IPS DF 6.9 (cell line): Measurements from ENCODE around the gene ABLIM3.

Source experiments
- DNase-seq: peaks from one replicate; pipeline ENCODE4 v3.0.0-alpha.2; 2013; ENCODE audit warnings: low read depth, low spot score
- H3K27ac ChIP-seq: one replicate; pipeline ENCODE4 v1.5.1; 2013; ENCODE audit warnings: low read length, control low read depth
- H3K27me3 ChIP-seq: 2 replicates; pipeline ENCODE4 v1.6.1; 2013; ENCODE audit warnings: mild to moderate bottlenecking, low read length; ENCODE audit not compliant: control insufficient read depth, insufficient read depth
- H3K36me3 ChIP-seq: 2 replicates; pipeline ENCODE4 v1.6.1; 2013; ENCODE audit warnings: low read length; ENCODE audit not compliant: control insufficient read depth, insufficient read depth
- H3K4me1 ChIP-seq: 2 replicates; pipeline ENCODE4 v1.6.1; 2013; ENCODE audit warnings: low read length; ENCODE audit not compliant: control insufficient read depth, insufficient read depth
- H3K4me3 ChIP-seq: 2 replicates; pipeline ENCODE4 v1.5.1; 2013; ENCODE audit warnings: mild to moderate bottlenecking, low read length
- H3K9me3 ChIP-seq: 2 replicates; pipeline ENCODE4 v1.6.1; 2013; ENCODE audit warnings: low read length, inconsistent platforms; ENCODE audit not compliant: control insufficient read depth, insufficient read depth
- WGBS: extraction: QIAGEN DNeasy Blood & Tissue Kit; methylation state at CpG from one replicate; pipeline ENCODE4 v1.1.7; 2013; ENCODE audit warnings: mixed read lengths, missing lambda C conversion rate; ENCODE audit not compliant: insufficient read length, insufficient coverage; 5-methylcytosine and 5-hydroxymethylcytosine counted together

ABLIM3 gene

GRCh38 chr5:149145138-149145537, 3.8 kb downstream of the ABLIM3 start:
- WGBS = no CpG with 5 or more reads among the region's 1 CpG
- DNase-seq = no peak
- Histone ChIP-seq H3K27ac (no peak overlapping the region), H3K27me3 (no peaks in the 10 kb centered on the region; the same call in 1 of the 2 replicates), H3K36me3 (no peaks in the 10 kb centered on the region), H3K9me3 (no peaks in the 10 kb centered on the region), H3K4me3 (no peak overlapping the region), H3K4me1 (no peaks in the 10 kb centered on the region)

- no peak overlapping the region for H3K27ac ChIP-seq
- no peaks in the 10 kb centered on the region for H3K9me3 ChIP-seq
- H3K4me3 ChIP-seq = no peak overlapping the region; the same call in 1 of the 2 replicates
- H3K4me1 ChIP-seq = no peaks in the 10 kb centered on the region
- no peak for DNase-seq
- WGBS = no CpG with 5 or more reads among the region's 1 CpG
- H3K36me3 ChIP-seq = no peaks in the 10 kb centered on the region
- H3K27me3 ChIP-seq = no peaks in the 10 kb centered on the region
These were observed 6.4 kb downstream of the ABLIM3 start for GRCh38 chr5:149147676-149148075.

- DNase-seq = no peak
- Histone ChIP-seq H3K27me3 (no peaks in the 10 kb centered on the region), H3K4me1 (no peaks in the 10 kb centered on the region), H3K27ac (no peak overlapping the region), H3K36me3 (no peaks in the 10 kb centered on the region), H3K9me3 (no peaks in the 10 kb centered on the region), H3K4me3 (no peak overlapping the region)
- no CpG with 5 or more reads among the region's 3 CpGs for WGBS
These were observed 8.6 kb downstream of the ABLIM3 start for GRCh38 chr5:149149942-149150341.

GRCh38 chr5:149150457-149150856, 9.2 kb downstream of the ABLIM3 start:
- Histone ChIP-seq H3K27ac (no peak overlapping the region), H3K4me3 (no peak overlapping the region), H3K4me1 (no peaks in the 10 kb centered on the region), H3K27me3 (no peaks in the 10 kb centered on the region), H3K36me3 (no peaks in the 10 kb centered on the region), H3K9me3 (no peaks in the 10 kb centered on the region)
- DNase-seq = no peak
- no CpG with 5 or more reads among the region's 5 CpGs for WGBS

- no CpG with 5 or more reads among the region's 3 CpGs for WGBS
- Histone ChIP-seq H3K36me3 (no peaks in the 10 kb centered on the region), H3K27me3 (no peaks in the 10 kb centered on the region), H3K9me3 (no peaks in the 10 kb centered on the region), H3K4me3 (no peak overlapping the region), H3K27ac (no peak overlapping the region), H3K4me1 (no peaks in the 10 kb centered on the region)
- DNase-seq = no peak
These were observed 10.4 kb downstream of the ABLIM3 start for GRCh38 chr5:149151717-149152116.

GRCh38 chr5:149152317-149152746, 11.0 kb downstream of the ABLIM3 start:
- Histone ChIP-seq H3K4me3 (no peak overlapping the region), H3K27ac (no peak overlapping the region), H3K4me1 (no peaks in the 10 kb centered on the region), H3K9me3 (no peaks in the 10 kb centered on the region), H3K27me3 (no peaks in the 10 kb centered on the region), H3K36me3 (no peaks in the 10 kb centered on the region)
- no CpG with 5 or more reads among the region's 2 CpGs for WGBS
- DNase-seq = no peak

GRCh38 chr5:149153193-149153750, 12.0 kb downstream of the ABLIM3 start:
- Histone ChIP-seq H3K27ac (no peak overlapping the region), H3K36me3 (no peaks in the 10 kb centered on the region), H3K9me3 (no peaks in the 10 kb centered on the region), H3K27me3 (no peaks in the 10 kb centered on the region), H3K4me1 (no peaks in the 10 kb centered on the region), H3K4me3 (no peak overlapping the region)
- no CpG with 5 or more reads among the region's 4 CpGs for WGBS
- DNase-seq = no peak

- no peaks in the 10 kb centered on the region for H3K27me3 ChIP-seq
- WGBS = no CpG with 5 or more reads among the region's 8 CpGs
- no peaks in the 10 kb centered on the region for H3K4me1 ChIP-seq
- H3K9me3 ChIP-seq = no peaks in the 10 kb centered on the region
- no peaks in the 10 kb centered on the region for H3K36me3 ChIP-seq
- DNase-seq = no peak
- H3K4me3 ChIP-seq = no peak overlapping the region
- no peak overlapping the region for H3K27ac ChIP-seq
These were observed 12.7 kb downstream of the ABLIM3 start for GRCh38 chr5:149153751-149154610.

GRCh38 chr5:149154650-149155049, 13.4 kb downstream of the ABLIM3 start:
- H3K27me3 ChIP-seq = no peaks in the 10 kb centered on the region
- H3K9me3 ChIP-seq = no peaks in the 10 kb centered on the region
- H3K4me3 ChIP-seq = no peak overlapping the region
- DNase-seq = no peak
- no peaks in the 10 kb centered on the region for H3K36me3 ChIP-seq
- H3K27ac ChIP-seq = no peak overlapping the region
- WGBS = no CpG with 5 or more reads among the region's 1 CpG
- no peaks in the 10 kb centered on the region for H3K4me1 ChIP-seq

- Histone ChIP-seq H3K27ac (no peak overlapping the region), H3K36me3 (no peaks in the 10 kb centered on the region), H3K4me3 (no peak overlapping the region), H3K9me3 (no peaks in the 10 kb centered on the region), H3K27me3 (no peaks in the 10 kb centered on the region), H3K4me1 (no peaks in the 10 kb centered on the region)
- WGBS = no CpG with 5 or more reads among the region's 4 CpGs
- no peak for DNase-seq
These were observed 15.3 kb downstream of the ABLIM3 start for GRCh38 chr5:149156435-149157083.
